DLD1 (cell line): ENCODE measurements around the gene LYSMD4.

Experiments
- in situ Hi-C: cut with HindIII; loops from 2 replicates; pipeline ENCODE4 v1.10.0; 2017; ENCODE audit warnings: low sequenced_read_pairs

LYSMD4 gene

DNA sequence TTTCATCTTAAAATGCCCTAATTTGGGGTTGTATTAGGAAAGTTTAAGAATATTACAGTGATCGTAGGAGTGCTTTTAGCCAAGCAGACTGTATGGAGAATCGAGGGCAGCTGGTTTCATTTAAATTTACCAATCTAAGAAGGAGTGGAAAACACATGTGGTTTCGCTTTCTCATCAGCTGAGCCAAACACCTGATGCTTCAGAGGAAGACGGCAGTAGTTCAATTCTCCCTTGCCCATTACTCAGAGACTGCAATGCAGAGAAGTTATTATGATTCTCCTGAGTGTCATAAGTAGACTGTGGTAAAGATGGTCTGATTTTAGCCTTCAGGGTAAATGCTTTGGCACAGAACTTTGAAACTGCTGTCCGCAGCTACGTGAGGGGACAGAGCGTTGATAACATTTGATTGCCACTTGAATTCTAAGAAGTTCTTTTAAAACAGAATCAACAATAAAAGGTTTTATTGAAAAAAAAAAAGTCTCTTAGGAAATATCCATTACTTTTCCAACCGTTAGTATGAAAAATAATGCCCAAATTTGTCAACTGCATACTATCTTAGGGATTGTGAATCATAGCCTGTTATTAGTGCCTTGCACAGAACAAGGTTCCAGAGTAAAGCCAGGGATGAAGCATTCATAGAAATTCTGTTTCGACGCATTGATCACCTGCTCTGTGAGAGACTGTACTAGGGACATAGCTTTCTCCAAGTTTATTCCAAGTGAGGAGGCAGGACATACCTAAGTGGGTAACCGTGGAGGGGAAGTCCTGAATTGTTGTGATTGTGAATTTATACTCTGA is 25.6 kb downstream of the LYSMD4 start:
- in situ Hi-C loops, result no loop called here

DNA sequence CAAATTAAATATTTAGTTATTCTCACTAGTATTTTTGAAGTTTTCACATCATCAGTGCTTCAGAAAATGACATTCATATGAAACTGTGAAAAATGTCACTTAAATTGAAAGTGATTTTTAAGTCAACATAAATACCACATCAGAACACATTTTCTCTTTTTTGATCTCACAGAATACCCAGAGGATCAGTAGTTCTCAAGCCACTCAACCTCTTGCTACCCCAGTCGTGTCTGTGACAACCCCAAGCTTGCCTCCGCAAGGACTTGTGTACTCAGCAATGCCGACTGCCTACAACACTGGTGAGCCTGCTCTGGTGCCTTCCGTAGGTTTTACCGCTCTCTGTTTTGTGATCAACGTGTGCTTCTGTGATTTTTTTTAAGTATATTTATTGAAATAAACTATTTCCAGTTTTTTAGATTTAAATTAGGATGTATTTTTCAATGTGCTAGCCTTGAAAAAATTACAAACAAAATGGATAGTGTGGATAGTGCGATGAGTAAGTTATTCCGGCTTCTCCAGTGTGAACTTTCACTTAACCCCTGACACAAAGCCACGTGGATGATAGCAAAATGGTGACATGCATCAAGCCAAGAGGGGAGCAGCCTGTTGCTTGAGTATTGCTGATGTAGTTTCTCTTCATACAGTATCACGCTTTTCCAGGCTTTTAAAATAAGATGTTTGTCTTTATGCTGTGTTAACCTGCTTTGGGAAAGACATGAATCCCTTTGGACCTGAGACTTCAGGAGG is 26.5 kb downstream of the LYSMD4 start:
- in situ Hi-C loops, result no loop called here

DNA sequence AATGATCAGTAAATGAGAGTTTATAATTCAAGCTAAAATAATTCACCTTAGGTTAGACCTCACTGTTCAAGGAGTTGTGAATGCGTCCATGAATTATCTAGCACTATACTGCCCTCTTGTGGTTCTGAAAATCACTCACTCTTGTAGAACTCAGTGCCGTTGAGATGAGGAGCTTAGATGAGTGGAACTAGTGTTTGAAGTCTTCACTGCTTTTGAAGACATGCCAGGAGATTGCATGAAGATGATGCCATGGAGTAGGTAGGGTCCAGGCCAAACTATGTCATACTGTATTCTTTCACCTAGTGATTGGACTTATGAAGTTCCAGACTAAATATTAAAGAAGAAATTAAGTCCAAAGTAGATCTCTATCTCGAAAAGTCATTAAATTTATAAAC is 28.8 kb downstream of the LYSMD4 start:
- in situ Hi-C loops, result no loop called here

DNA sequence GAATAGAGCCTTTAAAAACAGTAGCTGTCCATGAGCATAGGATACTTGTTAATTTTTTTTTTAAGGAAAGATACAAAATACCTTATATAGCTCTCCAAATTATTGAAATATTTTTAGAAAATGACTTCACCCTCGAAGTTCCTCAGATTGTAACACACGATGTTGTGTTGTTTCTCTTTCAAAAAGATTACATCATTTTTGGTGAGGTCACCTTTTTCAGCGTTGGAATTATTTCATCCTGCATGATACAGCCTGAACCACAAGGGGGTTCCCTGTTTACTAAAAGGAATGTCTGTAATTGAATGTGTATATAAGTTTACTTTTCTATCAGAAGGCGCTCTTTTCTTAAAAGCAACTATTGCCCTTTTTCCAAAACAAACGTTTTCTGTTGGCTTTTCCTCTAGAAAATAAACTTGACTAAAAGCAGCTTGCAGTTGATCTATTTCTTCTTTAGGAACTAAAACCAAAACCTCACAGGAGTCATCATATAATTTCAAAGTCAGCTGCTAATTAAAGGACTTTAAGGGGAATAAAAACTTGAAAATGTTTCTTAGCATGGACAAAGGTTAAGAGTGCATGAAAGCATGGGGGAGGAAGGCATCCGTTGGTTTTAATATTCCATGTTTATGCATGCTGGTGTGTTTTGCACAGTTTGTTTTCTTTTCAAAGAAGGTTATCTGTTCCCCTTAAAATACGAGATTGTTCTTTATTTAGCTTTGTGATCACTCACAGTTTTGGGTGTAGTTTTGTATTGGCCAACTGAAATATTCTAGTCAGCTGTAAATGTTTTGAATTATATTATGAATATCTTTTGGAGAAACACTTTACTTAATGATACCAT is 29.4 kb downstream of the LYSMD4 start:
- in situ Hi-C loops, result no loop called here

DNA sequence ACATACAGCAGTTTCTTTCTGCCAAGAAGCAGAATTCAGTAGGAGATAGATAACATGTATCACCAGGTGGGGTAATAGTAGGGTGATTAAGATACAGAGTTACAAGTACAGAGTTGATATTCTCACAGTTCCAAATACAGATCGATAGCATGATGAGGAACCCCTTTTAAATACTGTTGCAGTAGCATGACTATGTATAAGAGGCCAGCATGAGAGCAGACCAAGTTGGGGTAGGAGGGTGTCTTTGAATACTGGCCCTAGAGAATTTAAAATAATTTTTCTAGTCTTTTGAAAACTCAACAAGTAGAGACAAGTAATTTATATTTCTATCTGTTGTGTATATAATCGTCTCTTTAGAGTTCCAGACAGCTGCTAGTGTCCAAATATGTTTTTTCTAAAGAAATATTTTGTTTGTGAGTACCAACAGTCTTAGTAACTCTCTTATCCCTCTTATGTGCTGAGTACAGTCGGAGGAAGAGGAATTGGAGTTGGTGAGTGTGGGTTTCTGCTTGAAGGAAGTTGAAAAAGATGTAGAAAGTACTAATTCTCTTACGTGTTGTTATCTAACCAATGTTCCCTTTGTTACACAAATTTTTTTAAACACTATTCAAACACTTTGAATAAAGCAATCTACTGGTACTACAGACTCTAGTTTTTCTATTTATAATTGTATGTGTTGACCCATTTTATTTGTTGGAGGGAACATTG is 30.2 kb downstream of the LYSMD4 start:
- in situ Hi-C loops, result no loop called here

DNA sequence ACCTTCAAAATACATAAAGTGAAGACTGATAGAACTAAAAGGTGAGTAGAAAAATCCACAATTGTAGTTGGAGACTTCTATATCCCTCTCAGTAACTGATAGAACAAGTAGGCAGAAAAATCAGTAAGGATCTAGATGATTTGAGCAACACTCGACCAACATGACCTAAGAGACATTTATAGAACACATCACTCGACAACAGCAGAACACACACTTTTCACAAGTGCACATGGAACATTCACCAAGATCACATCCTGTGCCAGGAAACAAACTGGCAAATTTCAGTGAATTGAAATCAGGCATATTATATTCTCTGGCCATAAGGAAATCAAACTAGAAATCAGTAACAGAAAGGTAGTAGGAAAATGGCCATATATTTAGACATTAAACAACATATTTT is 37.1 kb downstream of the LYSMD4 start:
- in situ Hi-C loops, result no loop called here

DNA sequence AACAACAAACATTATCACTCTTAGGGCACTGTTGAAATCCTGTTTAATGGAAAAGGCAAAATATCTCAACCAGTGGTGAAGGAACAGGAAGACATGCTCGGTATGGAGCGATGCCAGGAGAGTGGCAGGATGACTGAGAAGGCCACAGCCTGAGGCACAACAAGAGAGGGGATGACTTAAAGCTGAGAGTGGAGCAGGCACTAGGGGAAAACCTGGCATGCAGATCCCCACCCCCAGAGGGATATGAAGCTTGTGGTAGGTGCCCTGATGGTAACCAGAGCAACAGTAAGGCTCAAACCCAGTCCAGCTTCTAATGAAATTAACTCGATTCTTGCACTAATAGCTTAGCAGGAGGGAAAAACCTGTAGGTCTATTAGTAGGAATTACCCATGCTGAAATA is 40.4 kb downstream of the LYSMD4 start:
- in situ Hi-C loops, result no loop called here

DNA sequence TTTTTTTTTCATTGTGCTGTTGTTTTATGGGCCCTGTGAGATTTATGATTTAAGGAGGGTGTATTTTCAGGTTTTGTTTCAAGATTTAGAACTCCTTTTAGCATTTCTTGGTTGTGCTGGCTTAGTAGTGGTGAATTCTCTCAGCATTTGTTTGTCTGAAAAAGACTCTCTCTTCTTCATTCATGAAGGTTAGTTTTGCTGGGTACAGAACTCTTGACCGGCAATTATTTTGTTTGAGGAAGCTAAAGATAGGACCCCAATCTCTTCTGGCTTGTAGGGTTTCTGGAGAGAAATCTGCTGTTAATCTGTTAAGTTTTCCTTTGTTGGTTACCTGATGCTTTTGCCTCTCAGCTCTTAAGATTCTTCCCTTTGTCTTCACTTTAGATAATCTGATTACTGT is 46.9 kb downstream of the LYSMD4 start:
- in situ Hi-C loops, result no loop called here

DNA sequence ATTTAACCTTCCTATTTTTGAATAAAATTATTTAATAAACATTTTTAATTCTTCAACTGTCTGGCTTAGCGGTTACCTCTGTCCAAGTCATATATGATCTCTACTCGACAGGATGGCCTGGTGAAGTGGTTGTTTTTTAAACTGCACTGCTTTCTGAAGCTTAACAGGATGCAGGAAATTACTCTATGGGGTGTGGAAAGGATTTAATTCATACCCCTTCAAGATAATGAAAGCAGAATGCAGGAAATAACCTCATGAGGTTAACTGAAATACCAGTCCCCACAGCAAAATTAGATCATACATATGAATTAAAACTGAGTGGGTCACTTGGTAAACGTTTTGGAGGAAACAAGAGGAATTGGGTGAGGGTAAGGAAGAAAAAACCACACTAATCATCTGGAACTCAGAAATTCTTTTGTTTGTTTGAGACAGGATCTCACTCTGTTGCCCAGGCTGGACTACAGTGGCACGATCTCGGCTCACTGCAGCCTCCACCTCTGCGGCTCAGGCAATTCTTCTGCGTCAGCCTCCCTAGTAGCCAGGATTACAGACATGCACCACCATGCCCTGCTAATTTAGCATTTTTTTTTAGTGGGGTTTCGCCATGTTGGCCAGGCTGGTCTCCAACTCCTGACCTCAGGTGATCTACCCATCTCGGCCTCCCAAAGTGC is 50.1 kb downstream of the LYSMD4 start:
- in situ Hi-C loops, result no loop called here

DNA sequence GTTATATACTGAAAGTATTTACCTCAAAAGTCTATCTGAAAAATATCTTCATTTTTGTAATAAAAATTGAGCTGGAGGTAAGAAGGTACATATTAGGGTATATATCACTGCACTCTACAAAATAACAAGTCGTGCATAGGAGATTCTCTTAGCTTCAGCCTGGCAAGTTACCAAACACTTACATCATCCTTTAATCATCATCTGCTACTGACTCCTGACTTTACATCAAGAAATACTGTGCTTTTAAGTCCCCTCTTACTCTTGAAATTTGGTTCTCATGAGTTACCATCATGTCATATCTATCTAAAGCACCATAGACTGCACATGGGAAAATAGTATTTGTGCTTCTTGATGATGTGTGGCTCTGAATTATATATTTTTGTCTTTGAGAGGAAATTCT is 50.8 kb downstream of the LYSMD4 start:
- in situ Hi-C loops, result no loop called here

DNA sequence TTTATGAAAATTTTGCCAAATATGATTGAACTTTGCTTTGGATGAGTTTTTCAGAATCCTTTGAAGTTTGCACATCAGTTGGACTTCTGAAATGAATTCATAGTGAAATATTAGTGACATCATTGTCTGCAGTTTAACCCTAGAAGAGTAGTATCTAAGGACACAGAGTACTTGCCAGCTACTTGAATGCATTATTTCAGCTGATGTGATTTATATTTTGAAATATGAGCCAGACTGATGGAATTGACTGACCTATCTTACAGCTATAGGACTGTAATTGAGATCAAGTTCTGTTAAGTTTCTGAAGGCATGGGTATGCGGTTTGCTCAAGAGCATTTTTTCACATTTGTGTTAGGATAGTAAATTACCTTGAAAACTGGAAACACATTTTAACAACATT is 51.2 kb downstream of the LYSMD4 start:
- in situ Hi-C loops, result no loop called here

DNA sequence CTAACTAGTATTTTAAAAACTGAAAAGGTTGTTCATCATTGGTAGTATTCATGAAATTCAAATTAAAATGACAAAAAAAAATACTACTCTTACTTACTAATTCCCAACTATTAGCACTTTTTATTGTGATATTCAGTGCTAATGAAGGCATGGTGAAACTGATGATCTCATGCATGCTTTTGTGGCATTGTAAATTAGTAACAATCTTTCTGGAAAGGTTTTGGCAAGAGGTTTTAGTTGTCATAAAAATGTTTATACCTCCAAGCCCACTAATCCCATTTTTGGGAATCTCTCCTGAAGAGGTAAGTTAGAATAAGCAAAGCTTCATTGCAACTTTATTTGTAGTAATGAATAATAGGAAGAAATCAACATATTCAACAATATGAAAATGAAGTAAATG is 53.0 kb downstream of the LYSMD4 start:
- in situ Hi-C loops, result no loop called here

DNA sequence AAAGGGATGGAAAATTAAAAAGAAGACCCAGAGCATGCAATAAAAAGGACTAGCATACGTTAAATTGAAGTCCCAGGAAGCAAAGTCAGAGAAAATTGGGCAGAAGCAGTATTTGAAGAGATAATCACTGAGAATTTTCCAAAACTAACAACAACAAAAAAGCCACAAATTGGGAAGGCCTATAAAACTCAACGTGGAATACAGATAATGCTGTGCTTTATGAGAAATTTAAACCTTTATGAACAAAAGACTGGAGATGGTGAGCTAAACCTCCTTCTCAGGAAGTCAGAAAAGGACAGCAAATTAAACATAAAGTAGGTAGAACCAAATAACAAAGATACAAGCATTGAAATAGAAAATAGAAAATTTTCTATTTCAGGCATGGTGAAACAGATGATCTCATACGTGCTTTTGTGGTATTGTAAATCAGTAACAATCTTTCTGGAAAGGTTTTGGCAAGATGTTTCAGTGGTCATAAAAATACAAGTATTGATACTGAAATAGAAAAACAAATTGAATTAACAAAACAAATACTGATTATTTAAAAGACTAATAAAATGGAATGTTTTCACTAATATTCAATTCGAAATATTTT is 55.6 kb downstream of the LYSMD4 start:
- in situ Hi-C loops, result no loop called here
